GM12878 (cell line): ENCODE measurements around the gene FKBP2. TPM values are rescaled to one million over a fixed set of nuclear protein-coding genes. Genes with fewer than 3 reads are reported as not detected.

Experiments used
- BACH1 ChIP-seq: fragments of 450-650 bp; IDR thresholded peaks from 2 replicates; pipeline ENCODE4 v1.6.1; 2017; ENCODE audit warnings: mild to moderate bottlenecking, borderline replicate concordance
- BMI1 ChIP-seq: fragments of 450-650 bp; IDR thresholded peaks from 2 replicates; pipeline ENCODE4 v1.6.1; 2016; ENCODE audit warnings: mild to moderate bottlenecking, moderate library complexity, borderline replicate concordance
- CTCF ChIP-seq, 3 experiments: IDR thresholded peaks in 2 of 3; conservative IDR thresholded peaks in 1 of 3; 2 replicates each; pipeline ENCODE4 v1.5.1; 2011; ENCODE audit warnings: low read depth in 3 of 3, low read length in 3 of 3, mild to moderate bottlenecking in 3 of 3, control low read depth in 2 of 3, moderate library complexity in 2 of 3, inconsistent platforms in 1 of 3, mixed read lengths in 1 of 3; ENCODE audit not compliant: control insufficient read depth in 2 of 3, insufficient read depth in 1 of 3; ENCODE audit errors: extremely low read depth in 1 of 3
- CUX1 ChIP-seq: IDR thresholded peaks from 2 replicates; pipeline ENCODE4 v1.6.1; 2012; ENCODE audit warnings: improper control_type of control experiment, low read depth, low read length; ENCODE audit not compliant: insufficient replicate concordance
- ELK1 ChIP-seq: IDR thresholded peaks from 2 replicates; pipeline ENCODE4 v1.6.1; 2012; ENCODE audit warnings: low read depth, low read length, improper control_type of control experiment
- FOXM1 ChIP-seq: IDR thresholded peaks from 2 replicates; pipeline ENCODE4 v1.6.1; 2012; ENCODE audit warnings: low read depth, mild to moderate bottlenecking, inconsistent platforms, low read length, moderate library complexity
- IKZF2 ChIP-seq, 2 experiments: fragments of 450-650 bp; IDR thresholded peaks; 2 replicates each; pipeline ENCODE4 v1.6.1; 2017; ENCODE audit warnings: mild to moderate bottlenecking in 2 of 2, moderate library complexity in 2 of 2
- KLF5 ChIP-seq: fragments of 450-650 bp; IDR thresholded peaks from 2 replicates; pipeline ENCODE4 v1.6.1; 2014; ENCODE audit warnings: mild to moderate bottlenecking; ENCODE audit not compliant: partially characterized antibody
- MYB ChIP-seq: fragments of 150-350 bp; IDR thresholded peaks from 2 replicates; pipeline ENCODE4 v1.6.1; 2014; ENCODE audit warnings: mild to moderate bottlenecking, low read depth, low read length, borderline replicate concordance
- NRF1 ChIP-seq: conservative IDR thresholded peaks from 2 replicates; pipeline ENCODE4 v1.6.1; 2011; ENCODE audit warnings: mild to moderate bottlenecking, low read depth, low read length, improper control_type of control experiment
- POLR2AphosphoS2 ChIP-seq: IDR thresholded peaks from 2 replicates; pipeline ENCODE4 v1.6.1; 2011; ENCODE audit warnings: low read depth, mild to moderate bottlenecking, low read length, improper control_type of control experiment, moderate library complexity
- RB1 ChIP-seq: fragments of 450-650 bp; formaldehyde crosslinking; IDR thresholded peaks from 2 replicates; pipeline ENCODE4 v1.6.1; 2017; ENCODE audit warnings: mild to moderate bottlenecking, borderline replicate concordance
- RUNX3 ChIP-seq: IDR thresholded peaks from 2 replicates; pipeline ENCODE4 v1.6.1; 2012; ENCODE audit warnings: low read length, inconsistent platforms
- SIX5 ChIP-seq: IDR thresholded peaks from 2 replicates; pipeline ENCODE4 v1.6.1; 2011; ENCODE audit warnings: mild to moderate bottlenecking, low read depth, low read length, moderate library complexity; ENCODE audit not compliant: severe bottlenecking
- SMARCA5 ChIP-seq: fragments of 450-650 bp; IDR thresholded peaks from 2 replicates; pipeline ENCODE4 v1.6.1; 2017; ENCODE audit warnings: mild to moderate bottlenecking
- WRNIP1 ChIP-seq: IDR thresholded peaks from 2 replicates; pipeline ENCODE4 v1.6.1; 2011; ENCODE audit warnings: low read depth, low read length, improper control_type of control experiment, borderline replicate concordance
- ZNF384 ChIP-seq: IDR thresholded peaks from 2 replicates; pipeline ENCODE4 v1.6.1; 2012; ENCODE audit warnings: low read depth, mild to moderate bottlenecking, low read length, improper control_type of control experiment, borderline replicate concordance
- polyA plus RNA-seq, 11 experiments: library from polyadenylated mRNA; depleted of rRNA in 4 of 11; unstranded in 6 of 11; stranded (reverse) in 5 of 11; fragments of >200 nt; fragmentation: Nextera tagmentation in 4 of 11; fragmentation: Illumina TruSeq in 1 of 11; extraction: Ambion mirVana in 4 of 11; extraction: Trizol in 1 of 11; gene quantifications; 1 replicate in 1 of 11; 2 replicates in 10 of 11; pipeline versions ENCODE4 v1.2.1 to v1.2.3, GENCODE V29; 2011 to 2016; ENCODE audit warnings: inconsistent platforms in 2 of 11, missing spikeins in 2 of 11, low read depth in 1 of 11
- total RNA-seq, 4 experiments: library from RNA; depleted of rRNA in 3 of 4; stranded (reverse); fragments of >200 nt in 3 of 4; fragmentation: Illumina TruSeq in 1 of 4; extraction: Trizol in 1 of 4; gene quantifications; 2 replicates each; pipeline versions ENCODE4 v1.2.1 to v1.2.3, GENCODE V29; 2013 to 2021
- TF ChIP-seq, protein P1 (sequence below): fragments of 450-650 bp; formaldehyde crosslinking; IDR thresholded peaks from 2 replicates; pipeline ENCODE4 v1.4.0; 2022; ENCODE audit warnings: mild to moderate bottlenecking, moderate library complexity

FKBP2 gene
- total and polyA plus RNA-seq, 10 of the 15 experiments (the other 5 are each of a cell fraction or from before 2014, with no cell fraction given) = 1.8 to 99.7 (median 39.5) TPM

GRCh38 chr11:64240435-64241240 is at the start of gene FKBP2 (continued):
- TF ChIP-seq CUX1 = no peak
- no peak for TF ChIP-seq WRNIP1
- TF ChIP-seq BACH1 = no peak
- TF ChIP-seq SIX5 = peak; percentile 21
- TF ChIP-seq NRF1 = peak; percentile 74
- 0 out of 4 replicates have a peak, but pooled peaks of 1 of the 2 experiments have one; percentile 8 for TF ChIP-seq IKZF2 (IDR thresholded peaks at IDR 0.05)
- no peak for TF ChIP-seq ZNF384
- TF ChIP-seq ELK1 = peak; percentile 94
- peak; percentile 72 for TF ChIP-seq SMARCA5
- no peak for TF ChIP-seq CTCF (IDR thresholded peaks at IDR 0.05 in 2 of 3, conservative IDR thresholded peaks at IDR 0.05 in 1 of 3; ENCODE audit: control insufficient read depth in 2 of 3, extremely low read depth in 1 of 3, insufficient read depth in 1 of 3, low read depth in 3 of 3, low read length in 3 of 3)
- no peak for TF ChIP-seq FOXM1
- no peak; the same call in 1 of the 2 replicates for TF ChIP-seq RB1
- no peak for TF ChIP-seq RUNX3
- no peak for TF ChIP-seq KLF5
- no peak for TF ChIP-seq MYB
- TF ChIP-seq BMI1 = no peak
- TF ChIP-seq POLR2AphosphoS2 = peak; percentile 89
- TF ChIP-seq, protein P1, sequence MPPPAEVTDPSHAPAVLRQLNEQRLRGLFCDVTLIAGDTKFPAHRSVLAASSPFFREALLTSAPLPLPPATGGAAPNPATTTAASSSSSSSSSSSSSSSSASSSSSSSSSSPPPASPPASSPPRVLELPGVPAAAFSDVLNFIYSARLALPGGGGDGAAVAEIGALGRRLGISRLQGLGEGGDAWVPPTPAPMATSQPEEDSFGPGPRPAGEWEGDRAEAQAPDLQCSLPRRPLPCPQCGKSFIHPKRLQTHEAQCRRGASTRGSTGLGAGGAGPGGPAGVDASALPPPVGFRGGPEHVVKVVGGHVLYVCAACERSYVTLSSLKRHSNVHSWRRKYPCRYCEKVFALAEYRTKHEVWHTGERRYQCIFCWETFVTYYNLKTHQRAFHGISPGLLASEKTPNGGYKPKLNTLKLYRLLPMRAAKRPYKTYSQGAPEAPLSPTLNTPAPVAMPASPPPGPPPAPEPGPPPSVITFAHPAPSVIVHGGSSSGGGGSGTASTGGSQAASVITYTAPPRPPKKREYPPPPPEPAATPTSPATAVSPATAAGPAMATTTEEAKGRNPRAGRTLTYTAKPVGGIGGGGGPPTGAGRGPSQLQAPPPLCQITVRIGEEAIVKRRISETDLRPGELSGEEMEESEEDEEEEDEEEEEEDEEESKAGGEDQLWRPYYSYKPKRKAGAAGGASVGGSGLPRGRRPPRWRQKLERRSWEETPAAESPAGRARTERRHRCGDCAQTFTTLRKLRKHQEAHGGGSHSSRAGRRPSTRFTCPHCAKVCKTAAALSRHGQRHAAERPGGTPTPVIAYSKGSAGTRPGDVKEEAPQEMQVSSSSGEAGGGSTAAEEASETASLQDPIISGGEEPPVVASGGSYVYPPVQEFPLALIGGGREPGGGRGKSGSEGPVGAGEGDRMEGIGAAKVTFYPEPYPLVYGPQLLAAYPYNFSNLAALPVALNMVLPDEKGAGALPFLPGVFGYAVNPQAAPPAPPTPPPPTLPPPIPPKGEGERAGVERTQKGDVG (CRISPR knock-in tag) = no peak
